Parathyroid adenoma (tissue), 2 donors: ENCODE results near the gene CIB2.

Source experiments
- H2AFZ ChIP-seq: fragments of 300-600 bp; sonication (generic); one replicate; pipeline ENCODE4 v1.7.0; 2017; ENCODE audit warnings: antibody characterized with exemption, mild to moderate bottlenecking
- H3K27ac ChIP-seq: fragments of 300-600 bp; sonication (generic); one replicate; pipeline ENCODE4 v1.7.0; 2017
- H3K27me3 ChIP-seq: fragments of 300-600 bp; sonication (generic); one replicate; pipeline ENCODE4 v1.7.0; 2017; ENCODE audit warnings: low read length; ENCODE audit not compliant: control insufficient read depth, insufficient read depth
- H3K36me3 ChIP-seq: fragments of 300-600 bp; sonication (generic); one replicate; pipeline ENCODE4 v1.7.0; 2017; ENCODE audit warnings: low read length; ENCODE audit not compliant: control insufficient read depth, insufficient read depth
- H3K4me1 ChIP-seq: fragments of 300-600 bp; sonication (generic); one replicate; pipeline ENCODE4 v1.7.0; 2017; ENCODE audit warnings: control low read depth
- H3K4me2 ChIP-seq: fragments of 300-600 bp; sonication (generic); one replicate; pipeline ENCODE4 v1.7.0; 2017; ENCODE audit warnings: low read length
- H3K4me3 ChIP-seq: fragments of 300-600 bp; sonication (generic); one replicate; pipeline ENCODE4 v1.7.0; 2017; ENCODE audit warnings: low read depth, low read length
- H3K79me2 ChIP-seq: fragments of 300-600 bp; sonication (generic); one replicate; pipeline ENCODE4 v1.7.0; 2017; ENCODE audit warnings: control low read depth
- H3K9ac ChIP-seq: fragments of 300-600 bp; sonication (generic); one replicate; pipeline ENCODE4 v1.7.0; 2017; ENCODE audit warnings: mild to moderate bottlenecking
- H3K9me3 ChIP-seq: fragments of 300-600 bp; sonication (generic); one replicate; pipeline ENCODE4 v1.7.0; 2017; ENCODE audit warnings: low read length; ENCODE audit not compliant: control insufficient read depth
- TF ChIP-seq, protein P1 (sequence below): fragments of 300-600 bp; sonication (generic); IDR thresholded peaks from one replicate; pipeline ENCODE4 v1.7.0; 2017; ENCODE audit warnings: antibody characterized with exemption, mild to moderate bottlenecking
- donor health status: primary hyperparathyroidism.

Gene CIB2

DNA sequence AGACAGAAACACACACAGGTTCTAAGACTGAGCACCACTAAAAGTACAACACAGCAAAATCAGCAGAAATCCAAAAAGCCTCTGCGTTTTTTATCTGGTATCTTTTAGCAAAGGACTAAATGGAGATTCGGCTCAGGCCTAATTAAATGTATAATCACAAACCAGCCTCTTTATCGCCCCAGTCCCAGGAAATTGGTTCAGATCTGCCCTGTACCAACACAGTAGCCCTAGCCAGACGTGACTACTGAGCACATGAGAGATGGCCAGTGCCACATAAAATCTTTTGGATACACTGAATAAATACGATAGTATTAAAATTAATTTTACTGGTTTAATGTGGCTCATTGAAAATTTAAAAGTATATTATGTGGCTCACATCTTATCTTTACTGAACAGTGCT, 73.4 kb downstream of the CIB2 start:
- peaks cover 35% of the 10 kb centered on the region for H3K79me2 ChIP-seq
- TF ChIP-seq, protein P1, sequence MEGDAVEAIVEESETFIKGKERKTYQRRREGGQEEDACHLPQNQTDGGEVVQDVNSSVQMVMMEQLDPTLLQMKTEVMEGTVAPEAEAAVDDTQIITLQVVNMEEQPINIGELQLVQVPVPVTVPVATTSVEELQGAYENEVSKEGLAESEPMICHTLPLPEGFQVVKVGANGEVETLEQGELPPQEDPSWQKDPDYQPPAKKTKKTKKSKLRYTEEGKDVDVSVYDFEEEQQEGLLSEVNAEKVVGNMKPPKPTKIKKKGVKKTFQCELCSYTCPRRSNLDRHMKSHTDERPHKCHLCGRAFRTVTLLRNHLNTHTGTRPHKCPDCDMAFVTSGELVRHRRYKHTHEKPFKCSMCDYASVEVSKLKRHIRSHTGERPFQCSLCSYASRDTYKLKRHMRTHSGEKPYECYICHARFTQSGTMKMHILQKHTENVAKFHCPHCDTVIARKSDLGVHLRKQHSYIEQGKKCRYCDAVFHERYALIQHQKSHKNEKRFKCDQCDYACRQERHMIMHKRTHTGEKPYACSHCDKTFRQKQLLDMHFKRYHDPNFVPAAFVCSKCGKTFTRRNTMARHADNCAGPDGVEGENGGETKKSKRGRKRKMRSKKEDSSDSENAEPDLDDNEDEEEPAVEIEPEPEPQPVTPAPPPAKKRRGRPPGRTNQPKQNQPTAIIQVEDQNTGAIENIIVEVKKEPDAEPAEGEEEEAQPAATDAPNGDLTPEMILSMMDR = no peak
- no peaks in the 10 kb centered on the region for H3K36me3 ChIP-seq
- no peak overlapping the region for H3K4me2 ChIP-seq
- H3K9me3 ChIP-seq = no peaks in the 10 kb centered on the region
- H3K27ac ChIP-seq = no peak overlapping the region
- no peak overlapping the region for H3K4me3 ChIP-seq
- H3K4me1 ChIP-seq = peaks cover 11% of the 10 kb centered on the region
- H3K27me3 ChIP-seq = no peaks in the 10 kb centered on the region
- no peak overlapping the region for H2AFZ ChIP-seq
- no peak overlapping the region for H3K9ac ChIP-seq

DNA sequence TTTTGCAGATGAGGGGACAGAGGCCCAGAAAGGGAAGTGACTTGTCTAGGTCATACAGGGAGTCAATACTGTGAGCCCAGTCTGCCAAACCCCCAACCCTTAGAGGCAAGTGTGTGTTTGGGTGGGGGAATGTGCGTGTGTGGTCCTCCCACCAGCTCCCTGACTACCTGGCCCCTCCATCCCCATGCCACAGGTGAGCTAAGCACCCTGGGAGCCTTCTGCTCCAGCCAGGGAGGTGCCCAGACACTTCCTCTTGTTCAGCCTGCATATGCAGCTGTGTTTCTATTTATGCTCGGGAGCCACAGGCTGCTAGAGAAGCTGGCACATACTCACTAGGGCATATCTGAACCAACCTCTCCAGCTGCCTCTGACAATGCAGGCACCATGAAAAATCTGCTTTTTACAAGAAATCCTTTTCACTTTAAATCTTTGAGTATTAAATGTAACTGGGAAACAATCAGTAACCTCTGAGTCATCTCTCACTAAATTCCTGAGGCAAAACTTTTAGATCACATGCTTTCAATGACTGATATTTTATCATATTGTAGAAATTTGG, 74.5 kb downstream of the CIB2 start:
- H3K79me2 ChIP-seq = peaks cover 35% of the 10 kb centered on the region
- H3K4me2 ChIP-seq = no peak overlapping the region
- H3K4me1 ChIP-seq = peaks cover 15% of the 10 kb centered on the region
- H3K4me3 ChIP-seq = no peak overlapping the region
- no peaks in the 10 kb centered on the region for H3K27me3 ChIP-seq
- H3K9ac ChIP-seq = no peak overlapping the region
- H3K9me3 ChIP-seq = no peaks in the 10 kb centered on the region
- no peak overlapping the region for H3K27ac ChIP-seq
- H3K36me3 ChIP-seq = no peaks in the 10 kb centered on the region
- no peak overlapping the region for H2AFZ ChIP-seq
- TF ChIP-seq, protein P1 = no peak

DNA sequence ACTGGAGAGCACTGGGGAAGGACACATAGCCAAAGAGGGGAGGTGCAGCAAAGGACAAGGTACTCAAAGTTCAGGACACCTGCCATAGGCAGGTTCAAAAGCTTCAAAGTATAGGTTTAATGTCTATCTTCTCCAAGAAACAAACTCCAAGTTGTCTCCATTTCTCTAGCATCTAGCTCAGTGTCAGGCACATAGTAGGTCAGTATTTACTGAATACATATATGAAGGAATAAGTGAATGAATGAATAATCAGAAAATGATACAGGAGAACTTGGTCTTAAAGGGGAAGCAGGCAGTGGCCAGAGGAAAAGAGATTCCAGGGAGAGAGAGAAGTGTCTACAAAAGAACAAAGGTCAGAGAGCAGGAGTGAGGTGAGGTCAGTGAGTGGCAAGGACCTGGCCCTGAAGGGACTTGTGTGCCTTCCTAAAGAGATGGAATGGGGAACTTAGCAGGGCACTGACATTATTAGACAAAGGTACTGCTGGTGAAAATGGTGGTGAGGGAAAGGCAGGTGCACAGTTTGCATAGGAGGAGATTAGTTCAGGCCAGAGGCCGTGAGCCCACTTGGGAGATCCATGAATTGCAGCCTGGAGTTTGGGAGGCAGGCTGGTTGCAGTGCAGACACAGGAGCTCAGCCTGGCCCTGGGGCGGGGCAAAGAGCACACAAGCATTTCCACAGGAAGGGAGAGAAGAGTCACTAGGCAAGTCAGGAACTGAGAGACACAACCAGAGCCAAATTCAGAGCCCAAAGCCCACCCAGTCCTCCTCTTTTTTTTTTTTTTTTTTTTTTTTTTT, 75.1 kb downstream of the CIB2 start:
- Histone ChIP-seq H3K27ac (no peak overlapping the region), H3K9ac (no peak overlapping the region), H3K4me1 (peaks cover 15% of the 10 kb centered on the region), H3K4me2 (no peak overlapping the region), H3K4me3 (no peak overlapping the region), H3K79me2 (peaks cover 35% of the 10 kb centered on the region), H3K27me3 (no peaks in the 10 kb centered on the region), H3K36me3 (no peaks in the 10 kb centered on the region), H2AFZ (no peak overlapping the region), H3K9me3 (no peaks in the 10 kb centered on the region)
- TF ChIP-seq, protein P1 = no peak

- Histone ChIP-seq H3K4me1 (peaks cover 15% of the 10 kb centered on the region), H3K4me3 (no peak overlapping the region), H3K27me3 (no peaks in the 10 kb centered on the region), H3K79me2 (peaks cover 31% of the 10 kb centered on the region), H3K9me3 (no peaks in the 10 kb centered on the region), H2AFZ (no peak overlapping the region), H3K36me3 (no peaks in the 10 kb centered on the region), H3K9ac (no peak overlapping the region), H3K27ac (no peak overlapping the region), H3K4me2 (no peak overlapping the region)
- TF ChIP-seq, protein P1 = no peak
These were observed 76.3 kb downstream of the CIB2 start for GRCh38 chr15:78054966-78055365.
